K562 (cell line): Measurements from ENCODE around the gene MARS1. TPM values are rescaled to one million over a fixed set of nuclear protein-coding genes. Genes with fewer than 3 reads are reported as not detected.

ENCODE experiments used
- ATAC-seq: fragments of 200-7000 bp; cut with Tn5 transposase; 3 replicates; pipeline ENCODE4 v1.9.1; 2020; ENCODE audit warnings: moderate library complexity
- BruUV-seq: library from RNA; stranded (reverse); fragments of 400-500 nt; replicated peaks from 2 replicates; lab custom pipeline; 2021; lab: Mats Ljungman, UMichigan
- CTCF ChIA-PET: fragments of 300-600 bp; formaldehyde crosslinking; extraction: SDS; loops from one replicate; lab custom pipeline; 2021; ENCODE audit warnings: low intra/inter-chr PET ratio; lab: Yijun Ruan, JAX
- POLR2A ChIA-PET: fragments of 300-600, 350-650 bp; sonication (Branson Sonifier 250); formaldehyde crosslinking; extraction: SDS; loops from one replicate; lab custom pipeline; 2021; ENCODE audit warnings: antibody characterized with exemption, inconsistent platforms; lab: Yijun Ruan, JAX
- DNase-seq, 4 experiments: peaks; one replicate each; pipeline versions ENCODE4 v3.0.0 to v3.0.0-alpha.2; 2011 to 2018; ENCODE audit warnings: low spot score in 3 of 4, mixed read lengths in 3 of 4; ENCODE audit errors: extremely low read depth in 1 of 4
- FAIRE-seq: peaks from 2 replicates; lab custom pipeline; 2011; peaks lifted over from hg19 to GRCh38; lab: Jason Lieb, UNC
- H2AFZ ChIP-seq: 2 replicates; pipeline ENCODE4 v1.6.0; 2011; ENCODE audit warnings: low read depth, low read length, control low read depth, inconsistent platforms
- H3K27ac ChIP-seq: fragments of 200-600 bp; 3 replicates; pipeline ENCODE4 v1.8.0; 2011; ENCODE audit warnings: low read depth, mild to moderate bottlenecking, control low read depth, inconsistent platforms, low read length, moderate library complexity, mixed read lengths; ENCODE audit errors: extremely low read depth
- H3K27me3 ChIP-seq, 2 experiments: fragments of 300-600 bp in 1 of 2; 2 replicates in 1 of 2; 3 replicates in 1 of 2; pipeline versions ENCODE4 v1.6.0 to v1.8.0; 2011; ENCODE audit warnings: inconsistent platforms in 2 of 2, low read length in 2 of 2, mild to moderate bottlenecking in 1 of 2, mixed read lengths in 1 of 2, moderate library complexity in 1 of 2; ENCODE audit not compliant: control insufficient read depth in 2 of 2, insufficient read depth in 2 of 2
- H3K36me3 ChIP-seq: fragments of 300-600 bp; 3 replicates; pipeline ENCODE4 v1.8.0; 2011; ENCODE audit warnings: mild to moderate bottlenecking, low read length, inconsistent platforms; ENCODE audit not compliant: control insufficient read depth, insufficient read depth
- H3K4me1 ChIP-seq, 2 experiments: fragments of 200-600 bp in 1 of 2; replicated peaks in 1 of 2; 2 replicates in 1 of 2; 3 replicates in 1 of 2; pipeline versions ENCODE4 v1.5.1 to v1.8.0; 2011; ENCODE audit warnings: inconsistent platforms in 2 of 2, low read length in 2 of 2, mild to moderate bottlenecking in 1 of 2, mixed read lengths in 1 of 2, moderate library complexity in 1 of 2; ENCODE audit not compliant: control insufficient read depth in 2 of 2, insufficient read depth in 2 of 2
- H3K4me2 ChIP-seq: 2 replicates; pipeline ENCODE4 v1.6.1; 2011; ENCODE audit warnings: low read length, control low read depth, inconsistent platforms, mixed read lengths; ENCODE audit not compliant: insufficient read depth
- H3K4me3 ChIP-seq: fragments of 200-600 bp; sonication (generic), shearing (Covaris generic); 2 replicates; pipeline ENCODE4 v1.5.1; 2016; ENCODE audit warnings: control low read depth, inconsistent platforms
- H3K79me2 ChIP-seq: fragments of 200-600 bp; 3 replicates; pipeline ENCODE4 v1.8.0; 2011; ENCODE audit warnings: low read length, inconsistent platforms; ENCODE audit not compliant: control insufficient read depth, insufficient read depth
- H3K9ac ChIP-seq, 2 experiments: 2 replicates each; pipeline versions ENCODE4 v1.6.0 to v1.6.1; 2011; ENCODE audit warnings: low read depth in 2 of 2, low read length in 2 of 2, control low read depth in 1 of 2, inconsistent platforms in 1 of 2, mild to moderate bottlenecking in 1 of 2, mixed read lengths in 1 of 2; ENCODE audit not compliant: insufficient read depth in 1 of 2
- H3K9me1 ChIP-seq: one replicate; pipeline ENCODE4 v1.6.0; 2011; ENCODE audit warnings: inconsistent platforms, mild to moderate bottlenecking, low read length, moderate library complexity; ENCODE audit not compliant: control insufficient read depth, insufficient read depth
- H3K9me3 ChIP-seq: replicated peaks from 2 replicates; pipeline ENCODE4 v1.5.1; 2011; ENCODE audit warnings: low read depth, low read length, inconsistent platforms; ENCODE audit not compliant: control insufficient read depth, insufficient read depth
- H4K20me1 ChIP-seq: replicated peaks from 2 replicates; pipeline ENCODE4 v1.6.1; 2011; ENCODE audit warnings: low read length, inconsistent platforms, mixed read lengths; ENCODE audit not compliant: control insufficient read depth, insufficient read depth
- ARID2 ChIP-seq: fragments of 450-650 bp; IDR thresholded peaks from 2 replicates; pipeline ENCODE4 v1.6.1; 2017; ENCODE audit warnings: antibody characterized with exemption, mild to moderate bottlenecking
- DEAF1 ChIP-seq: fragments of 450-650 bp; formaldehyde crosslinking; IDR thresholded peaks from 2 replicates; pipeline ENCODE4 v1.4.0; 2020; ENCODE audit warnings: mild to moderate bottlenecking, moderate library complexity
- HSF4 ChIP-seq: fragments of 250-450 bp; sonication (Bioruptor Pico); IDR thresholded peaks from 2 replicates; pipeline ENCODE4 v2.1.2; 2022; ENCODE audit warnings: mild to moderate bottlenecking, moderate library complexity, borderline replicate concordance
- PYGO2 ChIP-seq: fragments of 450-650 bp; IDR thresholded peaks from 2 replicates; pipeline ENCODE4 v1.6.1; 2016; ENCODE audit warnings: mild to moderate bottlenecking, missing genetic modification characterization, moderate library complexity, missing compliant biosample characterization
- REST ChIP-seq, 2 experiments: fragments of 450-650 bp; formaldehyde crosslinking in 1 of 2; IDR thresholded peaks; 2 replicates each; pipeline versions ENCODE4 v1.4.0 to v1.6.1; 2014 to 2020; ENCODE audit warnings: mild to moderate bottlenecking in 2 of 2, borderline replicate concordance in 1 of 2, low read depth in 1 of 2
- SRSF7 ChIP-seq: fragments of 200-400 bp; formaldehyde crosslinking; optimal IDR thresholded peaks from 2 replicates; pipeline ENCODE3; 2017; ENCODE audit warnings: mild to moderate bottlenecking, low read depth, low read length
- TEAD1 ChIP-seq, 2 experiments: fragments of 450-650 bp in 1 of 2; sonication (generic) in 1 of 2; formaldehyde crosslinking; IDR thresholded peaks; 2 replicates each; pipeline versions ENCODE4 v1.4.0 to v1.8.0; 2020 to 2022; ENCODE audit warnings: mild to moderate bottlenecking in 2 of 2, missing genetic modification reagents in 1 of 2
- TRIM25 ChIP-seq: fragments of 450-650 bp; IDR thresholded peaks from 2 replicates; pipeline ENCODE4 v1.7.0; 2016; ENCODE audit warnings: borderline replicate concordance
- USF1 ChIP-seq: sonication (generic); formaldehyde crosslinking; IDR thresholded peaks from 2 replicates; pipeline ENCODE4 v1.9.0; 2022; ENCODE audit warnings: mild to moderate bottlenecking, missing genetic modification reagents
- WGBS: fragments of 100-300 bp; shearing (Covaris generic); methylation state at CpG from one replicate; pipeline ENCODE4 v1.1.6; 2016; ENCODE audit warnings: low coverage, mixed read lengths; ENCODE audit not compliant: insufficient coverage; ENCODE audit errors: missing lambda C conversion rate; 5-methylcytosine and 5-hydroxymethylcytosine counted together
- in situ Hi-C: fragments of 300-500 bp; cut with MboI; formaldehyde crosslinking; loops from 4 replicates; pipeline ENCODE4 v1.15.0; 2018; ENCODE audit warnings: inconsistent platforms, mixed read lengths
- intact Hi-C: fragments of 100-400 bp; cut with micrococcal nuclease; formaldehyde crosslinking; loops from 2 replicates; pipeline ENCODE4 v1.14.2; 2022
- polyA plus RNA-seq, 8 experiments: library from polyadenylated mRNA; depleted of rRNA in 4 of 8; stranded (reverse) in 5 of 8; unstranded in 3 of 8; fragments of >200 nt; fragmentation: Nextera tagmentation in 2 of 8; fragmentation: Illumina TruSeq in 1 of 8; extraction: Ambion mirVana in 2 of 8; extraction: Trizol in 1 of 8; gene quantifications; 2 replicates each; pipeline versions ENCODE4 v1.2.1 to v1.2.3, GENCODE V29; 2011 to 2014; ENCODE audit warnings: inconsistent platforms in 1 of 8, missing spikeins in 1 of 8
- total RNA-seq, 7 experiments: library from RNA; depleted of rRNA in 6 of 7; stranded (reverse); fragments of >200 nt in 6 of 7; fragmentation: Illumina TruSeq in 2 of 7; extraction: Trizol in 2 of 7; gene quantifications; 2 replicates each; pipeline versions ENCODE4 v1.2.1 to v1.2.3, GENCODE V29; 2011 to 2021; ENCODE audit warnings: low replicate concordance in 1 of 7

MARS1 gene
- total and polyA plus RNA-seq, 9 of the 15 experiments (the other 6 are each of a cell fraction or from before 2014, with no cell fraction given): 117 to 382 (median 220) TPM

GRCh38 chr12:57533108-57533507 lies 45.2 kb downstream of the MARS1 start:
- DNase-seq (no peak), FAIRE-seq (no peak), ATAC-seq (no peak)
- Histone ChIP-seq H3K79me2 (peaks cover 3% of the 10 kb centered on the region; the same call in 1 of the 3 replicates), H3K36me3 (peaks cover 90% of the 10 kb centered on the region), H3K4me2 (no peak overlapping the region), H3K4me3 (no peak overlapping the region), H3K27ac (no peak overlapping the region), H3K4me1 (peaks cover 5 to 8% of the 10 kb centered on the region in 2 experiments; a peak in 4 of 5 replicates), H3K27me3 (no peaks in the 10 kb centered on the region), H2AFZ (no peak overlapping the region), H3K9me1 (no peaks in the 10 kb centered on the region), H3K9ac (no peak overlapping the region), H4K20me1 (no peaks in the 10 kb centered on the region), H3K9me3 (no peaks in the 10 kb centered on the region)
- CTCF ChIA-PET: no interaction called here
- in situ Hi-C loops (no loop called here), intact Hi-C loops (no loop called here)
- BruUV-seq: no TSS peak
- POLR2A ChIA-PET: interaction anchor here (0.6 to 12.7 kb wide), 6 partner anchors 5 to 211 kb away, joined by 3 to 225 read pairs (median 18); partner anchors contain the start of genes DDIT3 and MBD6
- 93% methylated on average over 8 of the region's 8 CpGs for WGBS
- TF ChIP-seq TRIM25 (no peak), PYGO2 (tag) (no peak), DEAF1 (CRISPR knock-in tag) (no peak), REST (IDR thresholded peaks at IDR 0.05; ENCODE audit: borderline replicate concordance) (no peak), REST (CRISPR knock-in tag; IDR thresholded peaks at IDR 0.05; ENCODE audit: low read depth) (no peak), SRSF7 (no peak), USF1 (CRISPR knock-in tag) (no peak), TEAD1 (CRISPR knock-in tag; IDR thresholded peaks at IDR 0.05) (no peak), ARID2 (no peak), HSF4 (CRISPR knock-in tag) (no peak)
